ENCODE measurements around the gene HSPA5.
"Not testable (repeated sequence)": the region's sequence is repeated elsewhere in the genome, so short reads cannot be mapped to it uniquely, and the experiment has no call there.

HSPA5 gene

DNA sequence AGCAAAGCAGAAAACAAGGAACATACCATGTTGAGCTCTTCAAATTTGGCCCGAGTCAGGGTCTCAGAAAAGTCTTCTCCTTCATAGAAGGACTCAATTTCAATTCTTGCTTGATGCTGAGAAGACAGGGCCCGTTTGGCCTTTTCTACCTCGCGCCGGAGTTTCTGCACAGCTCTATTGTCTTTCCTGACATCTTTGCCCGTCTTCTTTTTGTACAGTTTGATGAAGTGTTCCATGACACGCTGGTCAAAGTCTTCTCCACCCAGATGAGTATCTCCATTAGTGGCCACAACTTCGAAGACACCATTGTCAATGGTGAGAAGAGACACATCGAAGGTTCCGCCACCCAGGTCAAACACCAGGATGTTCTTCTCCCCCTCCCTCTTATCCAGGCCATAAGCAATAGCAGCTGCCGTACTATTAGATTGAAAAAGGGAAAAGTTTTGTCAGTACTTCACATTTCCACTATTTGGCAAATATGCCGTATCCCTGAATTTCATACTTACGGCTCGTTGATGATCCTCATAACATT is 2.2 kb downstream of the HSPA5 start (continued):
- TF ChIP-seq, protein P1, sequence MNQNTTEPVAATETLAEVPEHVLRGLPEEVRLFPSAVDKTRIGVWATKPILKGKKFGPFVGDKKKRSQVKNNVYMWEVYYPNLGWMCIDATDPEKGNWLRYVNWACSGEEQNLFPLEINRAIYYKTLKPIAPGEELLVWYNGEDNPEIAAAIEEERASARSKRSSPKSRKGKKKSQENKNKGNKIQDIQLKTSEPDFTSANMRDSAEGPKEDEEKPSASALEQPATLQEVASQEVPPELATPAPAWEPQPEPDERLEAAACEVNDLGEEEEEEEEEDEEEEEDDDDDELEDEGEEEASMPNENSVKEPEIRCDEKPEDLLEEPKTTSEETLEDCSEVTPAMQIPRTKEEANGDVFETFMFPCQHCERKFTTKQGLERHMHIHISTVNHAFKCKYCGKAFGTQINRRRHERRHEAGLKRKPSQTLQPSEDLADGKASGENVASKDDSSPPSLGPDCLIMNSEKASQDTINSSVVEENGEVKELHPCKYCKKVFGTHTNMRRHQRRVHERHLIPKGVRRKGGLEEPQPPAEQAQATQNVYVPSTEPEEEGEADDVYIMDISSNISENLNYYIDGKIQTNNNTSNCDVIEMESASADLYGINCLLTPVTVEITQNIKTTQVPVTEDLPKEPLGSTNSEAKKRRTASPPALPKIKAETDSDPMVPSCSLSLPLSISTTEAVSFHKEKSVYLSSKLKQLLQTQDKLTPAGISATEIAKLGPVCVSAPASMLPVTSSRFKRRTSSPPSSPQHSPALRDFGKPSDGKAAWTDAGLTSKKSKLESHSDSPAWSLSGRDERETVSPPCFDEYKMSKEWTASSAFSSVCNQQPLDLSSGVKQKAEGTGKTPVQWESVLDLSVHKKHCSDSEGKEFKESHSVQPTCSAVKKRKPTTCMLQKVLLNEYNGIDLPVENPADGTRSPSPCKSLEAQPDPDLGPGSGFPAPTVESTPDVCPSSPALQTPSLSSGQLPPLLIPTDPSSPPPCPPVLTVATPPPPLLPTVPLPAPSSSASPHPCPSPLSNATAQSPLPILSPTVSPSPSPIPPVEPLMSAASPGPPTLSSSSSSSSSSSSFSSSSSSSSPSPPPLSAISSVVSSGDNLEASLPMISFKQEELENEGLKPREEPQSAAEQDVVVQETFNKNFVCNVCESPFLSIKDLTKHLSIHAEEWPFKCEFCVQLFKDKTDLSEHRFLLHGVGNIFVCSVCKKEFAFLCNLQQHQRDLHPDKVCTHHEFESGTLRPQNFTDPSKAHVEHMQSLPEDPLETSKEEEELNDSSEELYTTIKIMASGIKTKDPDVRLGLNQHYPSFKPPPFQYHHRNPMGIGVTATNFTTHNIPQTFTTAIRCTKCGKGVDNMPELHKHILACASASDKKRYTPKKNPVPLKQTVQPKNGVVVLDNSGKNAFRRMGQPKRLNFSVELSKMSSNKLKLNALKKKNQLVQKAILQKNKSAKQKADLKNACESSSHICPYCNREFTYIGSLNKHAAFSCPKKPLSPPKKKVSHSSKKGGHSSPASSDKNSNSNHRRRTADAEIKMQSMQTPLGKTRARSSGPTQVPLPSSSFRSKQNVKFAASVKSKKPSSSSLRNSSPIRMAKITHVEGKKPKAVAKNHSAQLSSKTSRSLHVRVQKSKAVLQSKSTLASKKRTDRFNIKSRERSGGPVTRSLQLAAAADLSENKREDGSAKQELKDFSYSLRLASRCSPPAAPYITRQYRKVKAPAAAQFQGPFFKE (tag by site-specific recombination; IDR thresholded peaks at IDR 0.05; ENCODE audit: borderline replicate concordance) = no peak
- TF ChIP-seq TRIM28 (IDR thresholded peaks at IDR 0.05; ENCODE audit: borderline replicate concordance, low read length) = no peak

GRCh38 chr9:125238127-125238914 is 2.8 kb downstream of the HSPA5 start:
- no peaks in the 10 kb centered on the region for H3K4me1 ChIP-seq (ENCODE audit: control insufficient read depth, insufficient read depth, low read length)
- ChIA-PET POLR2A (interaction anchor here (0.9 to 1.2 kb wide), 2 partner anchors 10 to 77 kb away, joined by 3 read pairs; no protein-coding TSS in a partner anchor), CTCF (interaction anchor here (0.6 to 1.2 kb wide), 2 partner anchors 94 to 564 kb away, joined by 4 read pairs; no protein-coding TSS in a partner anchor)
- no peak overlapping the region for H3K4me3 ChIP-seq (ENCODE audit: low read depth, low read length)
- H3K36me3 ChIP-seq (ENCODE audit: control insufficient read depth in 2 of 2, insufficient read depth in 1 of 2, low read length in 2 of 2) = peaks cover 13 to 70% of the 10 kb centered on the region in 2 experiments; a peak in 2 of 3 replicates
- TF ChIP-seq SP7 (tag by site-specific recombination; IDR thresholded peaks at IDR 0.05) = no peak
- no peak overlapping the region for H3K27ac ChIP-seq (ENCODE audit: extremely low read depth, low read depth, low read length)
- no peaks in the 10 kb centered on the region for H3K9me3 ChIP-seq (ENCODE audit: control insufficient read depth, insufficient read depth, low read depth, low read length)

DNA sequence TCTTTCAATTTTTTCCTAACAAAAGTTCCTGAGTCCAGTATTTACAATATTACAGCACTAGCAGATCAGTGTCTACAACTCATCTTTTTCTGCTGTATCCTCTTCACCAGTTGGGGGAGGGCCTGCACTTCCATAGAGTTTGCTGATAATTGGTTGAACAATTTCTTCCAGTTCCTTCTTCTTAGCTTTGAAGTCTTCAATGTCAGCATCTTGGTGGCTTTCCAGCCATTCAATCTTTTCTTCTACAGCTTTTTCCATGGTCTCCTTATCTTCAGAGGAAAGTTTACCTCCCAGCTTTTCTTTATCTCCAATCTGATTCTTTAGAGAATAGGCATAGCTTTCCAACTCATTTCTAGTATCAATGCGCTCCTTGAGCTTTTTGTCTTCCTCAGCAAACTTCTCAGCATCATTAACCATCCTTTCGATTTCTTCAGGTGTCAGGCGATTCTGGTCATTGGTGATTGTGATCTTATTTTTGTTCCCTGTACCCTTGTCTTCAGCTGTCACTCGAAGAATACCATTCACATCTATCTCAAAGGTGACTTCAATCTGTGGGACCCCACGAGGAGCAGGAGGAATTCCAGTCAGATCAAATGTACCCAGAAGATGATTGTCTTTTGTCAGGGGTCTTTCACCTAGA is 4.5 kb downstream of the HSPA5 start:
- not testable (repeated sequence) for H3K4me1 ChIP-seq (ENCODE audit: control insufficient read depth, insufficient read depth, low read length); H3K4me3 ChIP-seq (ENCODE audit: low read depth, low read length); H3K27ac ChIP-seq (ENCODE audit: extremely low read depth, low read depth, low read length); H3K9me3 ChIP-seq (ENCODE audit: control insufficient read depth, insufficient read depth, low read depth, low read length)
- H3K36me3 ChIP-seq (ENCODE audit: control insufficient read depth in 2 of 2, insufficient read depth in 1 of 2, low read length in 2 of 2) = peaks cover 13 to 75% of the 10 kb centered on the region in 2 experiments; a peak in 2 of 3 replicates
- POLR2A ChIA-PET = interaction anchor here (0.7 to 1.0 kb wide), 2 partner anchors 8 to 32 kb away, joined by 3 to 4 read pairs; no protein-coding TSS in a partner anchor
- CTCF ChIA-PET = interaction anchor here (1.1 kb wide), 1 partner anchor 93 kb away, joined by 4 read pairs; no protein-coding TSS in a partner anchor

DNA sequence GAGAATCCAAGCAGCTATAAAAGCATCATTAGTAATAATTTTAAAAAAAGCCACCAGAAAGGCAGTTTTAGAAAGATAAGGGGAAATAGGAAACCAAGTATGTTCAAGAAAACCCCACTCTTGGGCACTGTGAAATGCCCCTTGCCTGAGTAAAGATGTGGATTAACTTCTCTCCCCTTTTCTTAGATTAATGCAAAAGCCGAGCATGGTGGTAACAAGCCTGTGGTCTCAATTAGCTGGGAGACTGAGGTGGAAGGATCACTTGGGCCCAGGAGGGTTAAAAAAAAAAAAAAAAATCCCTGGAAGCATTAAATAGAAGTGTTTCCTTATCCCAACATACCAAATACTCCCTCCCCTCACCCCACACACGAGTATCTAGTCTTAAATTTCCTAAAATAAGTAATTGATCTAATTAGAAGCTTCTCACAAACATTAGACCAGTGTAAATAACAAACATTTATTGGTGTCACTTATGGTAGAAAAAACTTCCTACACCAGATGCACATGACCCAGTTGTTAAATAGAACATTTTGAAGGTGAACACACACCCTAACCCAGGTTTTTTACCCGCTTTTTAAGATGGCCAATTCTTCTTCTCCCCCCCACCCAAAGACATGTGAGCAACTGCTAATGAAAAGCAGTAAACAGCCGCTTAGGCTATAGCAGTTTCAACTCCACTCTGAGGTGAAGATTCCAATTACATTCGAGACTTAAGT is 5.2 kb downstream of the HSPA5 start:
- H3K4me1 ChIP-seq (ENCODE audit: control insufficient read depth, insufficient read depth, low read length) = no peaks in the 10 kb centered on the region
- no peak overlapping the region for H3K4me3 ChIP-seq (ENCODE audit: low read depth, low read length)
- TF ChIP-seq ZNF24 (tag by site-specific recombination; IDR thresholded peaks at IDR 0.05) (no peak), ZIC2 (tag by site-specific recombination; IDR thresholded peaks at IDR 0.05) (no peak), BCL11B (tag by site-specific recombination; IDR thresholded peaks at IDR 0.05; ENCODE audit: low read depth) (no peak)
- CTCF ChIA-PET = interaction anchor here (1.0 to 1.1 kb wide), 2 partner anchors 92 to 99 kb away, joined by 4 read pairs; no protein-coding TSS in a partner anchor
- no peaks in the 10 kb centered on the region for H3K9me3 ChIP-seq (ENCODE audit: control insufficient read depth, insufficient read depth, low read depth, low read length)
- peaks cover 13 to 75% of the 10 kb centered on the region in 2 experiments; a peak in 2 of 3 replicates for H3K36me3 ChIP-seq (ENCODE audit: control insufficient read depth in 2 of 2, insufficient read depth in 1 of 2, low read length in 2 of 2)
- POLR2A ChIA-PET = interaction anchor here (0.6 to 1.0 kb wide), 5 partner anchors 9 to 469 kb away, joined by 3 to 4 read pairs (median 3); no protein-coding TSS in a partner anchor
- no peak overlapping the region for H3K27ac ChIP-seq (ENCODE audit: extremely low read depth, low read depth, low read length)

GRCh38 chr9:125234099-125234498 is 7.0 kb downstream of the HSPA5 start:
- POLR2A ChIA-PET = interaction anchor here (1.4 to 4.5 kb wide), 2 partner anchors 8 to 33 kb away, joined by 3 to 40 read pairs; partner anchors contain the start of gene HSPA5
- not testable (repeated sequence) for H3K4me1 ChIP-seq (ENCODE audit: control insufficient read depth, insufficient read depth, low read length); H3K4me3 ChIP-seq (ENCODE audit: low read depth, low read length); H3K9me3 ChIP-seq (ENCODE audit: control insufficient read depth, insufficient read depth, low read depth, low read length); H3K27ac ChIP-seq (ENCODE audit: extremely low read depth, low read depth, low read length)
- CTCF ChIA-PET = interaction anchor here (0.6 to 1.1 kb wide), 2 partner anchors 378 to 460 kb away, joined by 6 to 7 read pairs; no protein-coding TSS in a partner anchor
- peaks cover 9 to 68% of the 10 kb centered on the region in 2 experiments; a peak in 2 of 3 replicates for H3K36me3 ChIP-seq (ENCODE audit: control insufficient read depth in 2 of 2, insufficient read depth in 1 of 2, low read length in 2 of 2)

Measured in HEK293 (cell line).